GM21528 (cell line): ENCODE results near the gene APOL4.
"Not testable (repeated sequence)": the region's sequence is repeated elsewhere in the genome, so short reads cannot be mapped to it uniquely, and the experiment has no call there.

Source experiments
- ATAC-seq: cut with Tn5 transposase; IDR thresholded peaks from one replicate; pipeline ENCODE4 v1.9.1; 2021; ENCODE audit warnings: mild to moderate bottlenecking, moderate library complexity; ENCODE audit not compliant: unreplicated experiment, low FRiP score

APOL4 gene

DNA sequence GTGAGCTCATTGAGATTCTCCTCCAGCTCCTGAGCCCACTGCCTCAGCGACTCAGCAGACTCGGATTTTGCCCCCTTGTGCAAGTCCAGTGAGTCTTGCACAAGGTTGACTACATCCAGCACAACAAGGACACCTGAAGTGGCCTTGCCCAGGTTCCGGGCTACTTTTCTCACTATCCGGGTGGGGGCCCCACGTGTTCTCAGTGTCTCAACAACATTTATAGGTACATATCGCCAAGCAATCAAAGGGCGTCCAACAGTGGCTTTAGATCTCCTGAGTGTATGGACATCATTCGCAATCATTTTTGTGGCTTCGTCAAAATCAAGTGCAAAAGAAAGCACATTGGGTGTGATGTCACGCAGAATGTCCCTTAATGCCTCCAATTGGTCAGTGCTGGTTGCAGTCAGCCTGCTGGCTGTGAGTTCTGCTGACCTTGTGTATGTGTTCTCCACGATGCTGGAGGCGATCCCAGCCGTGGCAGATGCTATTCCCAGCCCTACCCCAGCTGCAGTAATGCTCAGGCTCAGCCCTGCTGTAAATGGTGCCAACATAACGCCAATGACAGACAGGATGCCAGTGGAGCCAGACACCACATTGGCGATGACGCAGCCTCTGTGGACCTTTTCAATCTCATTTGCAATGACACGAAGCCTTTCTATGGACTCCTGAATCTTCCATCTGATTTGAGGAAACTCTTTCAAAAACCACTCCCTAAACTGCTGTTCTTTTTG is 10.3 kb downstream of the APOL4 start:
- no peak for ATAC-seq

DNA sequence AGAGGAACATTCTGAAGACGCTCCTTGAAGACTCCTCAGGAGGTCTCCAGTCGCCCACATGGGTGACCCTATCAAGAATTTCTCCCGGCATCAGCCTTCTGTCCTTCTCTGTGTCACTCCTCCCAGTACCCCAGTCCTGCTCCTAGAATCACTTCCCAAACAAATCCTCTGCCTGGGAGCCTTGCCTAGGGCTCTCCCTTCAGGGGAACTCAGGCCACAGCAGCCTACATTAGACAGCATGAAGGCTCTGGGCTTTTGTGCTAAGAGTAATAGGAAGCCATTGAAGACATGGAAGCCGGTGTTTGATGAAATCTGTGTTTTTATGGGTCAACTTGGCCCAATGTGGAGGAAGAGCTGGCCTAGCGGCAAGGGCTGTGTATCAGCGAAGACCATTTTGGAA is 13.7 kb downstream of the APOL4 start:
- ATAC-seq = not testable (repeated sequence)

DNA sequence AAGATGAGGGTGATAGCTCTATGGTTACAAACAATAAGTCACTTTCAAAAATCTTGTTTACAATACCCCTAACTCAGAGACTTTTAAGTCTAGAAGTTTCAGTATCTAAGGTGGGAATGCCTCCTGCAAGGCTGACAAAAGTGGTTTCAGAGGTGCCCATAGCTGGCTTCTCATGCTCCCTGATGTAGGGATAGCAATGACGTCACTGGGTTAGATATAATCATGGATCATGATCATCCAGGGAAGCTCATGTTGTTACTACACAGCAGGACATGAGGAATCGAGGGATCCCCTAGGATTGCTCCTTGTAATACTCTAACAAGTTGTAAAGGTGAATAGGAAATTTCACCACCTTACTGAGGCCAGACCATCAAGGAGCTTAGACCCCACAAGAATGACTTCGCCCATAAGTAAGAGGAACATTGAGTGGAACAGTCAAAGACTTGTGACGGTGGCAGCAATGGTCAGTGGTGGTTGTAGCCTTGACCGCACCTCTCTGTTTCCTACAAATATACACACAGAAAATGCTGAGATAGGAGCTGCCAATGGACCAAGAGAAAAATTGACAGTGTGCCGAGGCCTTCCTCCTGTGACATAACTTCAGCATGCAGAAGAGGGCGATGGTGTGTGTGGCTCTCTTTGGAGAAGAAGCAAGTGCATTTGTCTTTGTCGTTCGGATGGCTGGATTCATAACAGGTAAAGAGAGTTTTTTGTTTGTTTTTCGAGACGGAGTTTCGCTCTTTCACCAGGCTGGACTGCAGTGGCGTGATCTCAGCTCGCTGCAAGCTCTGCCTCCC is 15.6 kb downstream of the APOL4 start:
- ATAC-seq = no peak

DNA sequence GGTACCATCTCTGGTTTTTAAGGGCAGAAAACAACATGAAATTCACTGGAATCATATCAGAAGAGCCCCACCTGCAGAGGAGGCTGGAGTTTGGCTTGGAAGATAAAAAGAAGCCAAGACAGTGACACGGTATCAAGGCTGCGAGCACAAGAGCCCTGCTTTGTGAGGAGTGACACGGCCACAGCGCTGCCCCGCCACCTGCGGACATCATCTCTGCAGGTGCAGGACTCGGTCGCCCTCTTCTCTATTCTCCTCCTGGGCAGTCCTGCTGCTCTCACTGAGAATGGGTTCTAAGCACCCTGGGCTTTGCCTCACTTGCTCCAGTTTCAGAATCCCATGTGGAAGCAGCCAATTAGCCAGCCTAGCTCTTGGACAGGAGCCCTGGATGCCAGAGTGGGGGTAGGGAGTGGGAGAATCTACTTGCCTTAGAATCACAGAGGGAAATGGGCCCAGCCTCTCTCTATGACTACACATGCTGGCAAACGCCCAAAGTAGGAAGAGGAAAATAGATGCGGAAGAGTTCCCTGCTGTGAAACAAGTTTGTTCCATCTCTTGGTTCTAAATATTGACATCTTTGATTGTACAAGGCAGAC is 17.1 kb downstream of the APOL4 start:
- no peak for ATAC-seq

DNA sequence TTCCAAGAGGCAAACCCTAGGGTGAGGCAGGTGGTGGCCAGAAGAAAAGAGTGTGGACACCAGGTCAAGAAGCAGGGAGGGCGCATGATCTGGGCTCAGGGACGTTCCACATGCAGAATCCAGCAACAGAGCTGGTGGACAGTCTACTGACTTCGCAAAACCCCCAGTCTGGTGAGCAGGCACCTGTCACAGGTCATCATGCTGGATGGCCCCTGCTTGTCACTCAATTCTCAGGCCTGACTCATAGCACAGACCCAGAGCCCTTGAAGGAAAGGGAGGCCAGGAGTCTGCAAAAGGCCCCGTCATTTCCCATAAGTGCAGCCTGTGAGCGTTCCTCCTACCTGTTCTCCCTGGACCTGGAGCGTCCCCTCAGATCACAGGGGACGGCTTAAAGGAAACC is 18.2 kb downstream of the APOL4 start:
- no peak for ATAC-seq

DNA sequence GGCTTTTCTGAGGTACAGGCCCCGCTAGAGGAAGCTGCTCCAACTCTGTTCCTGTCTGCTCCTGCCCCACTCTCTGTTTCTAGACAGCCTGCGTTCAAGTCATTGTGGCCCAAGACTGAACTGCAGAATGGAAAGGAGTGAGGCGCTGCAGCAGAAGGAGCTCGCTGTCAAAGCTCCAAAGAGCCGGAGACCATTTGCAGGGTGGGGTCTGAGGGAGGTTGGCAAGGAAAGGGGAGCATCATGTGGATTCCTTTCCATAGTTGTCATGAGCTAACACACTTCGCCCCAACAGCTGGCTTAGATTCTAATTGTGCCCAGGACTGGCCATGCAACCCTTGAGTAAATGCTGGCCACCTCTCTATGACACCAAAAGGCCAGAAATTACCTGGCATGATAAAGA is 18.8 kb downstream of the APOL4 start:
- ATAC-seq = no peak

DNA sequence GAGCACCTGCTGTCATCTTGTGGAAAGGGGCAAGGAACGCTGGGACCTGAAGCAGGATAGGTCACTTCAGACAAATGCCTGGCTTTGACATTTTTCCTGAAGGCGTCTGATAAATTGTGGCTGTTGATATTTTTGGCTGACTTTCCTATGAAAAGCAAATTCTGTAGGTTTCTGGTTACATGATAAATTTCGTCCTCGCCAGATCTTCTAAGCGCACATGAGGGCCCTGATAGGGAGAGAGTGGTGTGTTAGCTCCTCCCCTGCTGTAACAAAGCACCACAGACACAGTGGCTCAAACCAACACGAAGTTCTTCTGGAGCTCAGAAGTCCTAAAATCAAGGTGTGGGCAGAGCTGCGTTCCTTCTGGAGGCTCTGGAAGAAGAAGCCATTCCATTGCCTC is 19.6 kb downstream of the APOL4 start:
- no peak for ATAC-seq

DNA sequence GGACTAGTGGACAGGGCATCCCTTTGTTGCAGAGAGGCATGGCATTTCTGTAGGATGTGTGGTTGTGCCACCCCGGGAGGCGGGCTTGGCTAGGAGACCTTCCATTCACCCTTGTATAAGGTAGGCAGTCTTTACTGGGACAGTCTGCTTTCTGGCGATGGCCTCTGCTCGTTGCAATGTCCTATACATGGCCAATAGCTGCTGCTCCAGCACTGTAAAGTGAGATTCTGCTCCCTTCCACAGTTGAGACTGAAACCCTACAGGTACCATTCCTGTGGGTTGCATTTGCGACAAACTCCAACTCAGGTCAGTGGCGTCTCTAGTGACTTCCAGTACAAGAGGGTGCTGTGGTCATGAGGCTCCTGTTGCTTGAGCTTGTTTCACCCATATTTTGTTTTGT is 20.7 kb downstream of the APOL4 start:
- no peak for ATAC-seq

DNA sequence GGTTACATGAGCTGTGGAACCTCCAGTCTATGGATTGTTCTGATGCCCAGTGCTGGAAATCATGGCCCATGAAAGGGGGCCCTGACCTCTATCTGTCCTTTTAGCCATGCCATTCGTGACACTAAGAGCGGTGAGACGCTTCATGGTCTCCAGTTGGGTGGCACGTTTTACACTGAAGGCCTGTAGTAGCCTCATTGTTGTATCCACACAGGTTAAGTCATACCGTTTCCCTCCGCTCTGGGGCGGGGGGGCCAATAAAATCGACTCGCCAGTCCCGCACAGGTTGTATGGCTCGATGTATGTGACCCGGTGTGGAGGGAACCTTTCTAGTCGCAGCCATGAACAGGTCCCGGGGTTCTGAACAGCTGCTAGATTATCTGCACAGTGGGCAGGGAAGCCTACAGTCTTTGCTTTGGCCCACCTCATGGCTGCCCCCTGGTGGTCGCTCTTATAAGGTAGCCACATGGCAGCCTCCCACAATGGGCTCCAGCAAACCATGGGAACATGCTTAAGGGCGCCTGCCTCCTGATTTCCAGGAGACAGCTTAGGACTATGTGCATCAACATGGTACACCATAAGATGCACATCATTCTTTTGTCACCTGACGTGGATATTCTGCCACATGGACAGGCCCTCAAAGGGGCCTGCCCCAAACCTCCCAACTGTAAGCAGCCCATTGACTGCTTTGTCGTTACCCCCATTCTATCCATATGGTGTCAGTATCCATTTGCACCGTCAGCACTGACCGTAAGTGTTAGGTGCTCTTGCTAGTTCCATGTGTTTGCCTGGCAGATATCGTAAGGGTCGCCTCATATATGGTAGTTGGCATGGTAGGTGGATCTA is 21.4 kb downstream of the APOL4 start:
- no peak for ATAC-seq

DNA sequence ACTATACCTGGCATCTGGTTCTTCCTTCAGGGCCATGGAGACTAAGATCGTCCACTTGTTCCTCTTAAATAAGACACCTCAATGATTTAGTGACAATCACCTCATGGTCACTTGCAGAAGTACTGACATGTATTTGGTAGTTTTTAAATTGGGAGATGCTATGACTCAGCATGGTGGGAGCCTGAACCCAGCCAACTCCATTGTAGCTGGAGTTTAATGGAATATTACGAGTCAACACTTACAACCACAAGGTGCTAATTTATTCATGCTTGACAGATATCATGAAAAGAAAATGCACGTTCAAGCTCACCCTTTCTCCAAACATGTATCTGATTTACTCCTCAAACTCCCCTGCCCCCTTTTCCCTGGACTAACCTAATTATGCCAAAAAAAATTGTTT is 24.4 kb downstream of the APOL4 start:
- no peak for ATAC-seq

DNA sequence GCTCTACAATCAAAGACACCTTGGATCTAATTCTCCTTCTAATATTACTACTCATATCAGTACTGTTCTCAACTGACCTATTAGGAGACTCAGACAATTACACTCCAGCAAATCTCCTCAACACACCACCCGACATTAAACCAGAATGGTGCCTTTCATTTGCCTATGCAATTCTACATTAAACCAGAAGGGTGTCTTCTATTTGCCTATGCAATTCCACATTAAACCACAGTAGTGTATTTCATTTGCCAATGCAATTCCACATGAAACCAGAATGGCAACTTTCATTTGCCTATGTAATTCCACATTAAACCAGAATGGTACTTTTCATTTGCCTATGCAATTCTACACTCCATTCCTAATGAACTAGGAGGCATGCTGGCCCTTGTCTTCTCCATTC is 25.7 kb downstream of the APOL4 start:
- no peak for ATAC-seq

DNA sequence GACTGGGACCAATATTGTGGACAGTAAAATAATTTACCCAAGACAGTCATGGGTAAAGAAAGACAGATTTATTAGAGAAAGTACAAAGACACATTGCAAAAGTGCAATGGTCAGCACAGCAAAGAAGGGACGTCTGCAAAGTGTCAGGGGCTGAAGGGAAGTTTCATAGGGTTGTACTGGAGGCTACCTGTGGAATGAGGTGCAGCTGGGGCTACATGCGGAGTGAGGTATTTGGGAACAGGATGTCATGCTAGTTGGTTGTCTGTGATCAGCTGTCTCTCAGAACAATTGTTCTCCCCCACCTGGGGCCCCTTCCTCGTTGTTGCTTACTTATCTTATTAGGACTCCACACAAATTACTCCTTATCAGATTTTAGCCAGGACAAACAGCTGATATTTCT is 29.7 kb downstream of the APOL4 start:
- ATAC-seq = no peak

DNA sequence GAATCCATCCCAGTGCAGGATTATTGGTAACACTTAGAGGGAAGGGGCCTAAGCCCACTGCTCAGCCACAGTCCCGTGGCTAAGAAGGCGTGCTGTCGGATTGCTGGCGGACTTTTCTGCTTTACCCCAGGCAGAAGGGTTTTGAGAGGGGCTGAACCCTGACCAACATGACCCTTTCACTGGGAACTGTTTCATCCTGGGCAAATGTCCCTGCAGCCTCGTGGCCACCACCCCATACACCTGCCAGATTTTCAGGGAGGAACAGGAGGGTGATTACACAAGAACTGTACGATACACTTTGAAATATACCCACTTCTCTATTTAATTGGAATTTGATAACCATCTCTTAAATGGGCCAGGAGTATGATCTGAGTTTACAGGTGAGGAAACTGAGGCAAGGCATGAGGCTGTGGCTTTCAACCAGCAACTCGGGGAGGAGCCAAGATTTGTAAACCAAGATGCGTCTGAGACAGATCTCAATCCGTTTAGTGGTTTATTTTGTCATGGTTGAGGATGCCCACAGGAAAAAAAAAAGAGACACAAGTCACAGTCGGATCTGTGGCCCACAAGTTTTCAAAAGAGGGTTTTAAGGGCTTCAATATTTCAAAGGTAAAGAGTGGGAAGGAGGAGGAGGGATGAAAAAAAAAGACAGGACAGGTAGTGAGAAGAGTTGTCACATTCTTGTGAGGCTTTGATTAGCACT is 34.9 kb downstream of the APOL4 start:
- ATAC-seq = no peak

DNA sequence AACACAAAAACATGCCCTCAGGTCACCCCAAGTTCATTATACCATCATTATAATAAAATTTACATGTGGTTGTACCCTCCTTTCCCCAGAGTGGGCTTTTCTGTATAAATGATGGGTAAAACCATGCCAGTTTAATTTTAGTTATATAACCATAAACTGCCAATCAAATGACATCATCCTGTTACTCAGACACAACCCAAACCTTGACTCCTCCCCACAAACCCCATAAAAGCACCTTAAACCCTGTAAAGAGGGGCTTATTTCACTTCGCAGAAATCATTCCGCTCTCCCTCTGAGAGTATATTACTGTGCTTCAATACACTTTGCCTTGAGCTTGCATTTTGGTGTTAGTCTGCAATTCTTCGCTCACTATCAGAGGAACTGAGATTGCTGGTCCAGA is 35.5 kb downstream of the APOL4 start:
- ATAC-seq = no peak

DNA sequence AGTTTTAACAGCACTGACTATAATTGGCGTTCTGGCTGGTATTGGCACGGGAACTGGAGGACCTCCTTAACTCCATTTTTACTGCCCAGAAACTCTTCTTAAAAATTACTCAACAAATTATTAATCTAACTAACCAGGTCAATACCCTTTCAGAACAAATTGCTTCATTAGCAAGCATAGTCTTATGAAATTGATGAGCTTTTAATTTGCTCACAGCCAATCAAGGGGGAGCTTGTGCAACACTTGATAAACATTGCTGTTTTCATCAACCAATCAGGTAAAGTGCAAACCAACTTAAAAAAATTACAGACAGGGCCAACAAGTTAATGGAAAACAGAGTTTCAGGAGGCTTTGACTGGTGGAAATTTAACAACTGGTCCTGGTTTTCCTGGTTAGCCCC is 36.5 kb downstream of the APOL4 start:
- no peak for ATAC-seq

DNA sequence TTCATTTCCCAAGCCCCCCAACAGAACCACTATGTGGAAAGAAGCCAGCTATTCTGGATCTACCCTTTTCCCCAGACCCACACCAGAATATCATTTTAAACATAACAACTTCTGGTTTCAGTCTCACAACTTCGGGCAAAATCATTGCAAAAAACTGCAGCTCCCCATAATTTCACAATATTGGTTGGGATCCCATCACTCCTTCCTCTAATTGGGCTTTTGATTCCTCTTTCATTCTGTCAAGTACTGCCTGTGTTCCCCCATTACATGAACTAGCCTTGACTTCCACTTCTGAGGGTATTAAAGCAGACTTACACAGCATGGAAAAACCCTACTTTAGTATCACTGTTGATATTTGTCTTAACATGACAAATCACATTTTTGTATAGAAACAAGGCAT is 37.0 kb downstream of the APOL4 start:
- no peak for ATAC-seq

DNA sequence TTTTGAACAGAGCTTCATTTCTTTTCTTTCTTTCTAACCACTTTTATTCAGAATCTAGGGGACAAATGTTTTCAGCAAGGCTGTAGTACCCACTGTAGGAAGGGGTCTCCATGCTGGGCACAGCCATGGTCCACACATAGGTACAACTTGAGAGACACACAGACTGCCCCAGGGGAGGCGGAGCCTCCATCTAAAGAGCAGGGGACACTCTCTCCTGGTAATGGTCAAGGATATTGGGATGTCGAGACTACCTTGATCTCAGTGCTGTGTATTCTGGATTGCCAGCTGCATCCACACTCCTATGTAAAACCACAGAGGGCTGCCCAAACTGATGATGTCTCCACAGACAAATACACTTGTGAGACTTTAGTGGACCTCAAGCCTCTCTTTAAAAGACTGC is 38.1 kb downstream of the APOL4 start:
- no peak for ATAC-seq

DNA sequence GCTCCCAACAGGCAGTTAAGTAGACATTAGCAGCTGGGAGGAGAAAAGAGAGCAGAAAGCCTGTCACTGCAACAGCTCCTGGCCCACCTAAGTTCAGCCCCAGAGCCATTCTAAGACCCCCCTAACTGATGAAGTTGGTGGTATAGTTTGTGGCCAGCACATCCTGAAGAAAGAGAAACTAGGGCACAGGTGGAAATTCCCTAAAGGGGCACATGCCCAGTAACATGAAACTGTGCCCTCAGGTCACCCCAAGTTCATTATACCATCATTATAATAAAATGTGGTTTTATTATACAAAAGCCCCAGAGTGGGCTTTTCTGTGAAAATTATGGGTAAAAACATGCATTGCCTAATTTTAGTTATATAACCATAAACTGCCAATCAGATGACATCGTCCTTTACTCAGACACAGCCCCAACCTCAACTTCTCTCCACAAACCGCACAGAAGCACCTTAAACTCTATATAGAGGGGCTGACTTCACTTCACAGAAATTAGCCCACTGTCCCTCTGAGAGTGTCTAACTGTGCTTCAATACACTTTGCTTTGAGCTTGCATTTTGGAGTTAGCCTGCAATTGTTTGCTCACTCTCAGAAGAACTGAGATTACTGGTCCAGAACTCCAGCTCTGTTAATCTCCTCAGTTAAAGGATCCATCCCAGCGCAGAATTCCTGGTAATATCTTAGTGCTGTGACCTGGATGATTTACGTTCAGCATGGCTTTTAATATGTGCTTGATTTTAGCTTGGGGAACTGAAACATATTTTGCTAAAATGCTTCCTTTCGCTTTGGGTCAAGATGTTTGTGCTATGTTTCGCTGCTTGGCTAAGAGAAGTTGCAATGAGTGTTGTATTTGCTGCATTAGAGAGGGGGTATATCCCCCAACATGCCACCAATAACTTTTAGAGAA is 39.2 kb downstream of the APOL4 start:
- ATAC-seq = peak; percentile 46

DNA sequence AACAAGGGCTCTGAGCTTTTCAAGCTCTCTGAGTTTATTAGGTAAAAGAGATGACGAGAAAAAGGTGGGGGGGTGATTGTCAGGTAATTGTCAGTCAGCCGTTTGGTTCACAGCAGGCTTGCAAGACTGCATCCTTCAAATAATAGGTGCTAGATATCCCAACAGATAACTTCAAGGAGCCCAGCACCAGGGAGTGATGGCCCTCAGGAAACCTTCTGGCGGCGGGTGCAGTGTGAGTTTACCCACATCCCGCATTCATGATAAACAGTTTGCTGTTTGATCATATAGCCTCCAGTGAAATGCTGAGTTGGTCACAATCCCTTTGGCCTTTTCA is 39.8 kb downstream of the APOL4 start:
- ATAC-seq = not testable (repeated sequence)
